B cell (primary cell): ENCODE results near the gene HIRA. TPM values are rescaled to one million over a fixed set of nuclear protein-coding genes. Genes with fewer than 3 reads are reported as not detected.

Experiments used
- ATAC-seq: fragments of 200-7000 bp; cut with Tn5 transposase; one replicate; pipeline ENCODE4 v1.10.0; 2021; ENCODE audit warnings: low read depth, mild to moderate bottlenecking, moderate number of reproducible peaks, moderate library complexity
- CTCF ChIA-PET: fragments of 350-600 bp; sonication (Branson Sonifier 250); formaldehyde crosslinking; loops from one replicate; lab custom pipeline; 2021; ENCODE audit warnings: antibody characterized with exemption, inconsistent platforms; lab: Charles Lee
- POLR2A ChIA-PET: fragments of 350-600 bp; sonication (Branson Sonifier 250); formaldehyde crosslinking; loops from one replicate; lab custom pipeline; 2021; ENCODE audit warnings: antibody characterized with exemption; lab: Charles Lee
- DNase-seq: peaks from one replicate; pipeline ENCODE4 v3.0.0; 2013
- H2AFZ ChIP-seq: 2 replicates; pipeline ENCODE4 v1.6.1; 2012; ENCODE audit warnings: mild to moderate bottlenecking, low read depth, low read length; ENCODE audit not compliant: insufficient read depth, poor library complexity, severe bottlenecking
- H3K27ac ChIP-seq, 2 donors: 1 replicate in 1 of 2; 2 replicates in 1 of 2; pipeline ENCODE4 v1.5.1; 2012 to 2013; ENCODE audit warnings: low read length in 2 of 2, mild to moderate bottlenecking in 2 of 2, moderate library complexity in 1 of 2
- H3K27me3 ChIP-seq, 4 experiments: fragments of 200-600 bp in 1 of 4; sonication (generic) in 1 of 4; replicated peaks in 1 of 4; 1 replicate in 2 of 4; 2 replicates in 2 of 4; pipeline versions ENCODE4 v1.6.1 to v1.7.0; 2013 to 2016; ENCODE audit warnings: low read length in 3 of 4, mild to moderate bottlenecking in 2 of 4, mixed read lengths in 1 of 4, moderate library complexity in 1 of 4; ENCODE audit not compliant: insufficient read depth in 4 of 4, control insufficient read depth in 3 of 4; ENCODE audit errors: control extremely low read depth in 1 of 4
- H3K36me3 ChIP-seq, 2 experiments: replicated peaks in 1 of 2; 1 replicate in 1 of 2; 2 replicates in 1 of 2; pipeline versions ENCODE4 v1.6.1 to v1.7.1; 2013; ENCODE audit warnings: low read length in 1 of 2; ENCODE audit not compliant: insufficient read depth in 2 of 2, control insufficient read depth in 1 of 2; ENCODE audit errors: control extremely low read depth in 1 of 2, extremely low read depth in 1 of 2
- H3K4me1 ChIP-seq, 2 donors: fragments of 200-600 bp in 1 of 2; sonication (generic) in 1 of 2; 1 replicate in 1 of 2; 2 replicates in 1 of 2; pipeline versions ENCODE4 v1.5.1 to v1.6.1; 2013 to 2017; ENCODE audit warnings: low read length in 2 of 2; ENCODE audit not compliant: control insufficient read depth in 2 of 2, insufficient read depth in 2 of 2
- H3K4me2 ChIP-seq: replicated peaks from 2 replicates; pipeline ENCODE3; 2012; ENCODE audit warnings: mild to moderate bottlenecking, low read depth, low read length; ENCODE audit not compliant: poor library complexity, severe bottlenecking
- H3K4me3 ChIP-seq, 5 experiments: fragments of 200-600 bp in 1 of 5; sonication (generic) in 1 of 5; 1 replicate in 3 of 5; 2 replicates in 2 of 5; pipeline versions ENCODE4 v1.5.1 to v1.7.0; 2011 to 2016; ENCODE audit warnings: low read length in 4 of 5, mild to moderate bottlenecking in 4 of 5, low read depth in 2 of 5, control low read depth in 1 of 5, moderate library complexity in 1 of 5; ENCODE audit not compliant: insufficient read depth in 1 of 5; ENCODE audit errors: control extremely low read depth in 1 of 5, extremely low read depth in 1 of 5
- H3K79me2 ChIP-seq: fragments of 200-600 bp; sonication (generic); one replicate; pipeline ENCODE4 v1.6.0; 2016; ENCODE audit warnings: low read length; ENCODE audit not compliant: control insufficient read depth, insufficient read depth
- H3K9ac ChIP-seq: fragments of 200-600 bp; sonication (generic); 2 replicates; pipeline ENCODE4 v1.6.1; 2017; ENCODE audit warnings: mild to moderate bottlenecking, low read length, moderate library complexity
- H3K9me3 ChIP-seq, 3 donors: one replicate each; pipeline versions ENCODE4 v1.6.1 to v1.7.1; 2013; ENCODE audit warnings: low read length in 2 of 3; ENCODE audit not compliant: control insufficient read depth in 2 of 3, insufficient read depth in 1 of 3; ENCODE audit errors: control extremely low read depth in 1 of 3
- H4K20me1 ChIP-seq: 2 replicates; pipeline ENCODE4 v1.6.0; 2012; ENCODE audit warnings: mild to moderate bottlenecking, low read length; ENCODE audit not compliant: insufficient read depth, control insufficient read depth, poor library complexity, severe bottlenecking
- H3K27ac Mint-ChIP-seq: one replicate; pipeline ENCODE4 v1.8.0; 2021; ENCODE audit warnings: mixed read lengths
- H3K27me3 Mint-ChIP-seq: one replicate; pipeline ENCODE4 v1.8.0; 2021; ENCODE audit warnings: mixed read lengths
- H3K4me1 Mint-ChIP-seq: one replicate; pipeline ENCODE4 v1.8.0; 2021; ENCODE audit warnings: mixed read lengths
- H3K4me3 Mint-ChIP-seq: one replicate; pipeline ENCODE4 v1.8.0; 2021; ENCODE audit warnings: mixed read lengths
- H3K9me3 Mint-ChIP-seq: one replicate; pipeline ENCODE4 v1.8.0; 2022; ENCODE audit warnings: mixed read lengths; ENCODE audit not compliant: insufficient read depth
- CTCF ChIP-seq: fragments of 200-600 bp; IDR thresholded peaks from one replicate; pipeline ENCODE4 v1.8.0; 2022; ENCODE audit warnings: antibody characterized with exemption, mild to moderate bottlenecking
- EZH2 ChIP-seq: IDR thresholded peaks from 2 replicates; pipeline ENCODE4 v1.6.1; 2012; ENCODE audit warnings: borderline replicate concordance, low read depth, mild to moderate bottlenecking, moderate library complexity, low read length; ENCODE audit not compliant: insufficient read depth, poor library complexity, severe bottlenecking
- WGBS: methylation state at CpG from one replicate; pipeline ENCODE4 v1.1.5; 2013; ENCODE audit warnings: missing lambda C conversion rate; ENCODE audit not compliant: insufficient coverage; 5-methylcytosine and 5-hydroxymethylcytosine counted together
- intact Hi-C: fragments of 100-400 bp; cut with micrococcal nuclease; formaldehyde crosslinking; loops from one replicate; pipeline ENCODE4 v1.10.0; 2022
- polyA plus RNA-seq: library from polyadenylated mRNA; depleted of rRNA; stranded (reverse); fragments of >200 nt; gene quantifications from 2 replicates; pipeline ENCODE4 v1.2.3, GENCODE V29; 2012
- total RNA-seq, 2 donors: library from RNA; stranded (reverse); fragments of 120-200 nt in 1 of 2; gene quantifications; 1 replicate in 1 of 2; 2 replicates in 1 of 2; pipeline versions ENCODE4 v1.2.3 to v1.2.4, GENCODE V29; 2013 to 2022

Gene HIRA
- total and polyA plus RNA-seq, 2 donors (not counting 1 experiment from before 2014, with no cell fraction given), result 28.3 to 34.5 TPM

GRCh38 chr22:19480173-19480568 is 48.6 kb upstream of the HIRA start:
- TF ChIP-seq CTCF (no peak), EZH2 (no peak)
- WGBS, result 1% methylated on average over 15 of the region's 15 CpGs
- H3K27me3 Mint-ChIP-seq, result no peaks in the 10 kb centered on the region
- H3K4me1 Mint-ChIP-seq, result peaks cover 23% of the 10 kb centered on the region
- H3K4me3 ChIP-seq, result peak overlapping the region in 4 of 5 experiments; percentile 66 to 83 (median 80)
- H3K36me3 ChIP-seq, result peaks cover 1% of the 10 kb centered on the region in 2 experiments
- no peak for ATAC-seq
- POLR2A ChIA-PET, result interaction anchor here (1.0 to 2.2 kb wide), 5 partner anchors 48 to 358 kb away, joined by 3 to 18 read pairs (median 8); partner anchors contain the start of genes CLTCL1, DGCR2, ESS2 and HIRA
- intact Hi-C loops, result no loop called here
- H3K27ac ChIP-seq, result no peak overlapping the region
- DNase-seq, result no peak
- H3K9ac ChIP-seq, result peak overlapping the region; percentile 98
- H3K9me3 Mint-ChIP-seq, result no peaks in the 10 kb centered on the region
- H3K27me3 ChIP-seq, result no peaks in the 10 kb centered on the region
- CTCF ChIA-PET, result interaction anchor here (1.0 to 5.5 kb wide), 5 partner anchors 14 to 336 kb away, joined by 3 to 29 read pairs (median 4); partner anchors contain the start of gene ESS2
- peaks cover 13% of the 10 kb centered on the region for H4K20me1 ChIP-seq
- peaks cover 37% of the 10 kb centered on the region for H3K79me2 ChIP-seq
- H3K4me3 Mint-ChIP-seq, result peak overlapping the region; percentile 98
- H3K27ac Mint-ChIP-seq, result no peak overlapping the region
- peak overlapping the region; percentile 92 for H3K4me2 ChIP-seq
- H3K9me3 ChIP-seq, result no peaks in the 10 kb centered on the region
- peak overlapping the region; percentile 92 for H2AFZ ChIP-seq
- H3K4me1 ChIP-seq, result peaks cover 16 to 20% of the 10 kb centered on the region in 2 donors
